Activated naive CD8-positive, alpha-beta T cell treated with anti-CD3 and anti-CD28 coated beads for 36 hours (primary cell): Measurements from ENCODE around the gene ABI2. TPM values are rescaled to one million over a fixed set of nuclear protein-coding genes. Genes with fewer than 3 reads are reported as not detected.

Source experiments
- DNase-seq: peaks from one replicate; pipeline ENCODE4 v3.0.0; 2021
- H3K27ac Mint-ChIP-seq: one replicate; pipeline ENCODE4 v1.8.0; 2022; ENCODE audit warnings: mild to moderate bottlenecking, moderate library complexity, mixed read lengths
- H3K27me3 Mint-ChIP-seq: one replicate; pipeline ENCODE4 v1.8.0; 2022; ENCODE audit warnings: mild to moderate bottlenecking, mixed read lengths
- H3K36me3 Mint-ChIP-seq: one replicate; pipeline ENCODE4 v1.8.0; 2021; ENCODE audit warnings: mild to moderate bottlenecking, mixed read lengths
- H3K4me1 Mint-ChIP-seq: one replicate; pipeline ENCODE4 v1.8.0; 2021; ENCODE audit warnings: mixed read lengths
- H3K4me3 Mint-ChIP-seq: one replicate; pipeline ENCODE4 v1.8.0; 2022; ENCODE audit warnings: mild to moderate bottlenecking, moderate library complexity, mixed read lengths
- H3K9me3 Mint-ChIP-seq: one replicate; pipeline ENCODE4 v1.8.0; 2022; ENCODE audit warnings: mixed read lengths
- total RNA-seq, 2 experiments: library from RNA; stranded (reverse); gene quantifications; one replicate each; pipeline ENCODE4 v1.2.3, GENCODE V29; 2021

The ABI2 gene
- total RNA-seq, 2 experiments from 2014 or later, result 36.3 to 39.1 TPM

GRCh38 chr2:203432811-203433210 is 104.6 kb downstream of the ABI2 start:
- Mint-ChIP-seq H3K4me3 (no peak overlapping the region), H3K27me3 (no peaks in the 10 kb centered on the region), H3K36me3 (peaks cover 5% of the 10 kb centered on the region), H3K4me1 (no peaks in the 10 kb centered on the region), H3K27ac (no peak overlapping the region), H3K9me3 (no peaks in the 10 kb centered on the region)
- DNase-seq, result no peak

GRCh38 chr2:203436496-203436895 is 108.3 kb downstream of the ABI2 start:
- no peak for DNase-seq
- Mint-ChIP-seq H3K36me3 (peaks cover 5% of the 10 kb centered on the region), H3K9me3 (no peaks in the 10 kb centered on the region), H3K27ac (no peak overlapping the region), H3K4me1 (no peaks in the 10 kb centered on the region), H3K4me3 (no peak overlapping the region), H3K27me3 (no peaks in the 10 kb centered on the region)

GRCh38 chr2:203437511-203437910 is 109.3 kb downstream of the ABI2 start:
- Mint-ChIP-seq H3K27me3 (no peaks in the 10 kb centered on the region), H3K4me1 (no peaks in the 10 kb centered on the region)

GRCh38 chr2:203438528-203438927 is 110.3 kb downstream of the ABI2 start:
- no peaks in the 10 kb centered on the region for H3K4me1 Mint-ChIP-seq
- peaks cover 2% of the 10 kb centered on the region for H3K36me3 Mint-ChIP-seq
- no peak overlapping the region for H3K4me3 Mint-ChIP-seq
- H3K27ac Mint-ChIP-seq, result no peak overlapping the region
- no peaks in the 10 kb centered on the region for H3K27me3 Mint-ChIP-seq
- DNase-seq, result no peak
- H3K9me3 Mint-ChIP-seq, result no peaks in the 10 kb centered on the region

More at GRCh38 chr2:203437511-203437910, 109.3 kb downstream of the ABI2 start:
- Mint-ChIP-seq H3K9me3 (no peaks in the 10 kb centered on the region), H3K36me3 (peaks cover 5% of the 10 kb centered on the region), H3K4me3 (no peak overlapping the region), H3K27ac (no peak overlapping the region)
- DNase-seq, result no peak

- peaks cover 2% of the 10 kb centered on the region for H3K36me3 Mint-ChIP-seq
Observed at GRCh38 chr2:203440671-203441070, 112.5 kb downstream of the ABI2 start.

GRCh38 chr2:203441463-203441862 is 113.3 kb downstream of the ABI2 start:
- Mint-ChIP-seq H3K27ac (no peak overlapping the region), H3K36me3 (peaks cover 2% of the 10 kb centered on the region), H3K4me1 (peaks cover 5% of the 10 kb centered on the region)

More at GRCh38 chr2:203440671-203441070, 112.5 kb downstream of the ABI2 start:
- Mint-ChIP-seq H3K27me3 (no peaks in the 10 kb centered on the region), H3K27ac (no peak overlapping the region), H3K4me1 (no peaks in the 10 kb centered on the region), H3K9me3 (no peaks in the 10 kb centered on the region), H3K4me3 (no peak overlapping the region)
- no peak for DNase-seq

GRCh38 chr2:203442463-203442862 is 114.3 kb downstream of the ABI2 start:
- H3K27ac Mint-ChIP-seq, result no peak overlapping the region
- peaks cover 2% of the 10 kb centered on the region for H3K36me3 Mint-ChIP-seq
- H3K4me3 Mint-ChIP-seq, result no peak overlapping the region
- no peaks in the 10 kb centered on the region for H3K27me3 Mint-ChIP-seq
- H3K9me3 Mint-ChIP-seq, result no peaks in the 10 kb centered on the region
- no peak for DNase-seq
- H3K4me1 Mint-ChIP-seq, result peaks cover 5% of the 10 kb centered on the region

More at GRCh38 chr2:203441463-203441862, 113.3 kb downstream of the ABI2 start:
- H3K4me3 Mint-ChIP-seq, result no peak overlapping the region
- no peaks in the 10 kb centered on the region for H3K9me3 Mint-ChIP-seq
- no peak for DNase-seq
- H3K27me3 Mint-ChIP-seq, result no peaks in the 10 kb centered on the region

GRCh38 chr2:203444738-203445137 is 116.5 kb downstream of the ABI2 start:
- Mint-ChIP-seq H3K27ac (no peak overlapping the region), H3K4me3 (no peak overlapping the region), H3K4me1 (peaks cover 5% of the 10 kb centered on the region), H3K27me3 (no peaks in the 10 kb centered on the region), H3K9me3 (no peaks in the 10 kb centered on the region), H3K36me3 (no peaks in the 10 kb centered on the region)
- no peak for DNase-seq

GRCh38 chr2:203446071-203446481 is 117.9 kb downstream of the ABI2 start:
- Mint-ChIP-seq H3K4me3 (no peak overlapping the region), H3K36me3 (no peaks in the 10 kb centered on the region), H3K4me1 (peaks cover 5% of the 10 kb centered on the region), H3K27ac (no peak overlapping the region), H3K9me3 (no peaks in the 10 kb centered on the region), H3K27me3 (no peaks in the 10 kb centered on the region)
- no peak for DNase-seq

- Mint-ChIP-seq H3K27ac (no peak overlapping the region), H3K27me3 (no peaks in the 10 kb centered on the region), H3K4me1 (peaks cover 5% of the 10 kb centered on the region), H3K36me3 (no peaks in the 10 kb centered on the region), H3K4me3 (no peak overlapping the region), H3K9me3 (no peaks in the 10 kb centered on the region)
- no peak for DNase-seq
Observed at GRCh38 chr2:203446780-203447179, 118.6 kb downstream of the ABI2 start.

- Mint-ChIP-seq H3K4me3 (no peak overlapping the region), H3K36me3 (no peaks in the 10 kb centered on the region), H3K27ac (no peak overlapping the region), H3K4me1 (peaks cover 7% of the 10 kb centered on the region), H3K9me3 (no peaks in the 10 kb centered on the region), H3K27me3 (peaks cover 3% of the 10 kb centered on the region)
- no peak for DNase-seq
Observed at GRCh38 chr2:203450561-203450960, 122.4 kb downstream of the ABI2 start.

- DNase-seq, result no peak
- H3K4me3 Mint-ChIP-seq, result no peak overlapping the region
- no peaks in the 10 kb centered on the region for H3K36me3 Mint-ChIP-seq
- no peaks in the 10 kb centered on the region for H3K9me3 Mint-ChIP-seq
- H3K27ac Mint-ChIP-seq, result no peak overlapping the region
- H3K27me3 Mint-ChIP-seq, result peaks cover 3% of the 10 kb centered on the region
- H3K4me1 Mint-ChIP-seq, result peaks cover 5% of the 10 kb centered on the region
Observed at GRCh38 chr2:203451011-203451410, 122.8 kb downstream of the ABI2 start.

GRCh38 chr2:203451689-203452088 is 123.5 kb downstream of the ABI2 start:
- H3K36me3 Mint-ChIP-seq, result no peaks in the 10 kb centered on the region
- H3K27me3 Mint-ChIP-seq, result peaks cover 3% of the 10 kb centered on the region
- peaks cover 2% of the 10 kb centered on the region for H3K4me1 Mint-ChIP-seq
- H3K27ac Mint-ChIP-seq, result no peak overlapping the region
- H3K9me3 Mint-ChIP-seq, result no peaks in the 10 kb centered on the region
- H3K4me3 Mint-ChIP-seq, result no peak overlapping the region
- no peak for DNase-seq

GRCh38 chr2:203453858-203454451 is 125.8 kb downstream of the ABI2 start:
- peak; percentile 4 for DNase-seq
- H3K36me3 Mint-ChIP-seq, result no peaks in the 10 kb centered on the region
- H3K27ac Mint-ChIP-seq, result no peak overlapping the region
- no peaks in the 10 kb centered on the region for H3K9me3 Mint-ChIP-seq
- peaks cover 2% of the 10 kb centered on the region for H3K4me1 Mint-ChIP-seq
- peaks cover 3% of the 10 kb centered on the region for H3K27me3 Mint-ChIP-seq
- no peak overlapping the region for H3K4me3 Mint-ChIP-seq

- no peak overlapping the region for H3K27ac Mint-ChIP-seq
- no peaks in the 10 kb centered on the region for H3K36me3 Mint-ChIP-seq
- peaks cover 2% of the 10 kb centered on the region for H3K4me1 Mint-ChIP-seq
- DNase-seq, result no peak
- H3K27me3 Mint-ChIP-seq, result peaks cover 3% of the 10 kb centered on the region
- no peaks in the 10 kb centered on the region for H3K9me3 Mint-ChIP-seq
- H3K4me3 Mint-ChIP-seq, result no peak overlapping the region
Observed at GRCh38 chr2:203455209-203455608, 127.0 kb downstream of the ABI2 start.

GRCh38 chr2:203461746-203462145 is 133.6 kb downstream of the ABI2 start:
- Mint-ChIP-seq H3K27ac (no peak overlapping the region), H3K4me1 (no peaks in the 10 kb centered on the region), H3K36me3 (no peaks in the 10 kb centered on the region), H3K4me3 (no peak overlapping the region), H3K9me3 (no peaks in the 10 kb centered on the region), H3K27me3 (peaks cover 8% of the 10 kb centered on the region)
- DNase-seq, result no peak
